GM23338 (cell line): ENCODE measurements around the gene KRT81. TPM values are rescaled to one million over a fixed set of nuclear protein-coding genes. Genes with fewer than 3 reads are reported as not detected.

Source experiments
- ATAC-seq: fragments of 200-7000 bp; cut with Tn5 transposase; 3 replicates; pipeline ENCODE4 v1.9.1; 2020
- DNase-seq: peaks from one replicate; pipeline ENCODE4 v3.0.0-alpha.2; 2015; ENCODE audit warnings: low spot score
- H2AFZ ChIP-seq: fragments of 200-600 bp; sonication (generic); 2 replicates; pipeline ENCODE4 v1.8.0; 2016; ENCODE audit warnings: antibody characterized with exemption, mild to moderate bottlenecking, moderate library complexity
- H3F3A ChIP-seq: fragments of 200-600 bp; sonication (generic); replicated peaks from 2 replicates; pipeline ENCODE4 v1.8.0; 2017; ENCODE audit warnings: antibody characterized with exemption, mixed run types, low read depth
- H3K27ac ChIP-seq: fragments of 200-600 bp; sonication (generic); 2 replicates; pipeline ENCODE4 v1.6.1; 2016; ENCODE audit warnings: low read depth
- H3K27me3 ChIP-seq: fragments of 200-600 bp; sonication (generic); 2 replicates; pipeline ENCODE4 v1.8.0; 2016; ENCODE audit warnings: mild to moderate bottlenecking, mixed run types, moderate library complexity; ENCODE audit not compliant: insufficient read depth
- H3K36me3 ChIP-seq: fragments of 200-600 bp; sonication (generic); 2 replicates; pipeline ENCODE4 v1.8.0; 2016; ENCODE audit warnings: mild to moderate bottlenecking; ENCODE audit not compliant: insufficient read depth
- H3K4me1 ChIP-seq: fragments of 200-600 bp; sonication (generic); 2 replicates; pipeline ENCODE4 v1.8.0; 2016; ENCODE audit warnings: mild to moderate bottlenecking, moderate library complexity; ENCODE audit not compliant: insufficient read depth
- H3K4me2 ChIP-seq: fragments of 200-600 bp; sonication (generic); 2 replicates; pipeline ENCODE4 v1.7.1; 2017; ENCODE audit warnings: mixed run types
- H3K4me3 ChIP-seq: fragments of 200-600 bp; sonication (generic); 2 replicates; pipeline ENCODE4 v1.6.1; 2016; ENCODE audit warnings: mixed run types
- H3K79me2 ChIP-seq: fragments of 200-600 bp; sonication (generic); replicated peaks from 2 replicates; pipeline ENCODE4 v1.8.0; 2017; ENCODE audit warnings: mild to moderate bottlenecking; ENCODE audit not compliant: insufficient read depth
- H3K9me2 ChIP-seq: fragments of 200-600 bp; sonication (generic); 2 replicates; pipeline ENCODE4 v1.8.0; 2017; ENCODE audit not compliant: insufficient read depth
- H4K20me1 ChIP-seq: fragments of 200-600 bp; sonication (generic); replicated peaks from 2 replicates; pipeline ENCODE4 v1.8.0; 2017; ENCODE audit warnings: mild to moderate bottlenecking; ENCODE audit not compliant: insufficient read depth
- H3K27ac Mint-ChIP-seq: 2 replicates; pipeline ENCODE4 v1.8.0; 2020; ENCODE audit warnings: inconsistent platforms, mild to moderate bottlenecking, moderate library complexity, mixed read lengths
- H3K27me3 Mint-ChIP-seq: 3 replicates; pipeline ENCODE4 v1.8.0; 2022; ENCODE audit warnings: low read depth, mild to moderate bottlenecking, moderate library complexity, mixed read lengths, inconsistent platforms; ENCODE audit not compliant: insufficient read depth, poor library complexity
- H3K36me3 Mint-ChIP-seq: 3 replicates; pipeline ENCODE4 v1.8.0; 2021; ENCODE audit warnings: low read depth, mild to moderate bottlenecking, inconsistent platforms, moderate library complexity, mixed read lengths
- H3K4me1 Mint-ChIP-seq: 3 replicates; pipeline ENCODE4 v1.8.0; 2020; ENCODE audit warnings: mild to moderate bottlenecking, inconsistent platforms, mixed read lengths
- H3K4me3 Mint-ChIP-seq: 3 replicates; pipeline ENCODE4 v1.8.0; 2021; ENCODE audit warnings: moderate library complexity, mild to moderate bottlenecking, inconsistent platforms, mixed read lengths
- H3K9me3 Mint-ChIP-seq: 3 replicates; pipeline ENCODE4 v1.8.0; 2020; ENCODE audit warnings: moderate library complexity, mild to moderate bottlenecking, inconsistent platforms, mixed read lengths
- CREB1 ChIP-seq: fragments of 250-450 bp; sonication (Bioruptor Pico); IDR thresholded peaks from 2 replicates; pipeline ENCODE4 v1.5.0; 2020; ENCODE audit warnings: low read depth, mild to moderate bottlenecking, moderate library complexity
- JUNB ChIP-seq: IDR thresholded peaks from one replicate; pipeline ENCODE4 v1.6.1; 2016; ENCODE audit warnings: antibody characterized with exemption; ENCODE audit not compliant: unreplicated experiment
- NANOG ChIP-seq: IDR thresholded peaks from 2 replicates; pipeline ENCODE4 v1.6.1; 2016; ENCODE audit warnings: antibody characterized with exemption, borderline replicate concordance
- REST ChIP-seq: IDR thresholded peaks from one replicate; pipeline ENCODE4 v1.6.1; 2018; ENCODE audit warnings: antibody characterized with exemption; ENCODE audit not compliant: unreplicated experiment
- STAT1 ChIP-seq: IDR thresholded peaks from one replicate; pipeline ENCODE4 v1.6.1; 2016; ENCODE audit warnings: antibody characterized with exemption; ENCODE audit not compliant: unreplicated experiment
- ZNF114 ChIP-seq: fragments of 250-450 bp; sonication (Bioruptor Pico); IDR thresholded peaks from 2 replicates; pipeline ENCODE4 v1.5.0; 2020; ENCODE audit warnings: mild to moderate bottlenecking, moderate library complexity
- ZNF331 ChIP-seq: fragments of 250-450 bp; sonication (Bioruptor Pico); IDR thresholded peaks from 2 replicates; pipeline ENCODE4 v1.5.0; 2020; ENCODE audit warnings: low read depth, mild to moderate bottlenecking, moderate library complexity
- polyA plus RNA-seq: library from polyadenylated mRNA; unstranded; fragments of >200 nt; fragmentation: Nextera tagmentation; extraction: Ambion mirVana; gene quantifications from 2 replicates; pipeline ENCODE4 v1.2.1, GENCODE V29; 2016
- total RNA-seq: library from RNA; depleted of rRNA; stranded (reverse); fragments of >200 nt; shearing (Covaris generic); gene quantifications from 2 replicates; pipeline ENCODE4 v1.2.3, GENCODE V29; 2014
- TF ChIP-seq, protein P1 (sequence below): fragments of 250-450 bp; sonication (Bioruptor Pico); IDR thresholded peaks from 2 replicates; pipeline ENCODE4 v1.5.0; 2020; ENCODE audit warnings: mild to moderate bottlenecking, moderate library complexity

Gene KRT81
- total and polyA plus RNA-seq, 2 experiments from 2014 or later, result not detected

DNA sequence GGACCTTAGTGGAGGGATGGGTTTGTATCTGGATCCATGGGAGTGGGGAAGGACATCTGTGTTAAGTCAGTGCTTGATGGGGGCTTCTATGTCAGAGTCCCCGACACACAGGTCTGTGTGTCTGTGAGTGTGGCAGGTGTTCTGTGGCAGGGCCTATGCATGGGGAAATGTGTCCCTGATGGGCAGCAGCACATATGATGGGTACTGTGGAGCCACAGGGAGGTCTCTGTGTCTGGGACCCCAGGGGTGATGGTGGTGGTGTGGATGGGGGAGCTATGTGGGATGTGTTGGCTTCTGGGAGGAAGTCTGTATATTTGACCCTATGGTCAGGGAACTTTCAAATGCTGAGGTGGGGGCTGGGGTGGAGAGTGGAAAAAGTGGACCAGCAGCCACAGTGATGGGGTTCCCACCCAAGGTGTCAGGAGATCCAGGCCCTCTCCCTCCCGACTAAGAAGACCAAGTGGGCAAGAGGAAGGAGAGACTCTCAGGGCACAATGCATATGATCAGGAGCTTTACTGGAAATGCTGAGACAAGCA is 41.8 kb downstream of the KRT81 start (continued):
- TF ChIP-seq, protein P1, sequence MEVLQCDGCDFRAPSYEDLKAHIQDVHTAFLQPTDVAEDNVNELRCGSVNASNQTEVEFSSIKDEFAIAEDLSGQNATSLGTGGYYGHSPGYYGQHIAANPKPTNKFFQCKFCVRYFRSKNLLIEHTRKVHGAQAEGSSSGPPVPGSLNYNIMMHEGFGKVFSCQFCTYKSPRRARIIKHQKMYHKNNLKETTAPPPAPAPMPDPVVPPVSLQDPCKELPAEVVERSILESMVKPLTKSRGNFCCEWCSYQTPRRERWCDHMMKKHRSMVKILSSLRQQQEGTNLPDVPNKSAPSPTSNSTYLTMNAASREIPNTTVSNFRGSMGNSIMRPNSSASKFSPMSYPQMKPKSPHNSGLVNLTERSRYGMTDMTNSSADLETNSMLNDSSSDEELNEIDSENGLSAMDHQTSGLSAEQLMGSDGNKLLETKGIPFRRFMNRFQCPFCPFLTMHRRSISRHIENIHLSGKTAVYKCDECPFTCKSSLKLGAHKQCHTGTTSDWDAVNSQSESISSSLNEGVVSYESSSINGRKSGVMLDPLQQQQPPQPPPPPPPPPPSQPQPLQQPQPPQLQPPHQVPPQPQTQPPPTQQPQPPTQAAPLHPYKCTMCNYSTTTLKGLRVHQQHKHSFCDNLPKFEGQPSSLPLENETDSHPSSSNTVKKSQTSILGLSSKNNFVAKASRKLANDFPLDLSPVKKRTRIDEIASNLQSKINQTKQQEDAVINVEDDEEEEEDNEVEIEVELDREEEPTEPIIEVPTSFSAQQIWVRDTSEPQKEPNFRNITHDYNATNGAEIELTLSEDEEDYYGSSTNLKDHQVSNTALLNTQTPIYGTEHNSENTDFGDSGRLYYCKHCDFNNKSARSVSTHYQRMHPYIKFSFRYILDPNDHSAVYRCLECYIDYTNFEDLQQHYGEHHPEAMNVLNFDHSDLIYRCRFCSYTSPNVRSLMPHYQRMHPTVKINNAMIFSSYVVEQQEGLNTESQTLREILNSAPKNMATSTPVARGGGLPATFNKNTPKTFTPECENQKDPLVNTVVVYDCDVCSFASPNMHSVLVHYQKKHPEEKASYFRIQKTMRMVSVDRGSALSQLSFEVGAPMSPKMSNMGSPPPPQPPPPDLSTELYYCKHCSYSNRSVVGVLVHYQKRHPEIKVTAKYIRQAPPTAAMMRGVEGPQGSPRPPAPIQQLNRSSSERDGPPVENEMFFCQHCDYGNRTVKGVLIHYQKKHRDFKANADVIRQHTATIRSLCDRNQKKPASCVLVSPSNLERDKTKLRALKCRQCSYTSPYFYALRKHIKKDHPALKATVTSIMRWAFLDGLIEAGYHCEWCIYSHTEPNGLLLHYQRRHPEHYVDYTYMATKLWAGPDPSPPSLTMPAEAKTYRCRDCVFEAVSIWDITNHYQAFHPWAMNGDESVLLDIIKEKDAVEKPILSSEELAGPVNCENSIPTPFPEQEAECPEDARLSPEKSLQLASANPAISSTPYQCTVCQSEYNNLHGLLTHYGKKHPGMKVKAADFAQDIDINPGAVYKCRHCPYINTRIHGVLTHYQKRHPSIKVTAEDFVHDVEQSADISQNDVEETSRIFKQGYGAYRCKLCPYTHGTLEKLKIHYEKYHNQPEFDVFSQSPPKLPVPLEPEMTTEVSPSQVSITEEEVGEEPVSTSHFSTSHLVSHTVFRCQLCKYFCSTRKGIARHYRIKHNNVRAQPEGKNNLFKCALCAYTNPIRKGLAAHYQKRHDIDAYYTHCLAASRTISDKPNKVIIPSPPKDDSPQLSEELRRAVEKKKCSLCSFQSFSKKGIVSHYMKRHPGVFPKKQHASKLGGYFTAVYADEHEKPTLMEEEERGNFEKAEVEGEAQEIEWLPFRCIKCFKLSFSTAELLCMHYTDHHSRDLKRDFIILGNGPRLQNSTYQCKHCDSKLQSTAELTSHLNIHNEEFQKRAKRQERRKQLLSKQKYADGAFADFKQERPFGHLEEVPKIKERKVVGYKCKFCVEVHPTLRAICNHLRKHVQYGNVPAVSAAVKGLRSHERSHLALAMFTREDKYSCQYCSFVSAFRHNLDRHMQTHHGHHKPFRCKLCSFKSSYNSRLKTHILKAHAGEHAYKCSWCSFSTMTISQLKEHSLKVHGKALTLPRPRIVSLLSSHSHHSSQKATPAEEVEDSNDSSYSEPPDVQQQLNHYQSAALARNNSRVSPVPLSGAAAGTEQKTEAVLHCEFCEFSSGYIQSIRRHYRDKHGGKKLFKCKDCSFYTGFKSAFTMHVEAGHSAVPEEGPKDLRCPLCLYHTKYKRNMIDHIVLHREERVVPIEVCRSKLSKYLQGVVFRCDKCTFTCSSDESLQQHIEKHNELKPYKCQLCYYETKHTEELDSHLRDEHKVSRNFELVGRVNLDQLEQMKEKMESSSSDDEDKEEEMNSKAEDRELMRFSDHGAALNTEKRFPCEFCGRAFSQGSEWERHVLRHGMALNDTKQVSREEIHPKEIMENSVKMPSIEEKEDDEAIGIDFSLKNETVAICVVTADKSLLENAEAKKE (CRISPR knock-in tag), result no peak

GRCh38 chr12:52248541-52249461 is 42.5 kb downstream of the KRT81 start:
- no peak overlapping the region for H3K4me3 Mint-ChIP-seq
- H2AFZ ChIP-seq, result no peak overlapping the region
- peaks cover 25% of the 10 kb centered on the region for H3K27me3 ChIP-seq
- no peaks in the 10 kb centered on the region for H4K20me1 ChIP-seq
- no peaks in the 10 kb centered on the region for H3K9me3 Mint-ChIP-seq
- H3K36me3 ChIP-seq, result no peaks in the 10 kb centered on the region
- H3F3A ChIP-seq, result no peaks in the 10 kb centered on the region
- no peak overlapping the region for H3K4me3 ChIP-seq
- H3K4me1 ChIP-seq, result no peaks in the 10 kb centered on the region
- H3K4me1 Mint-ChIP-seq, result peaks cover 45% of the 10 kb centered on the region
- TF ChIP-seq STAT1 (no peak), CREB1 (CRISPR knock-in tag) (no peak), REST (no peak), ZNF114 (CRISPR knock-in tag) (no peak), JUNB (no peak), NANOG (no peak), ZNF331 (no peak)
- no peaks in the 10 kb centered on the region for H3K36me3 Mint-ChIP-seq
- no peak for ATAC-seq
- no peaks in the 10 kb centered on the region for H3K9me2 ChIP-seq
- DNase-seq, result no peak
- no peak overlapping the region for H3K27ac Mint-ChIP-seq
- no peak overlapping the region for H3K27ac ChIP-seq
- H3K27me3 Mint-ChIP-seq, result peaks cover 32% of the 10 kb centered on the region
- no peaks in the 10 kb centered on the region for H3K79me2 ChIP-seq
- H3K4me2 ChIP-seq, result no peak overlapping the region
